ENCODE measurements around the gene AGFG2. TPM values are rescaled to one million over a fixed set of nuclear protein-coding genes. Genes with fewer than 3 reads are reported as not detected.

The AGFG2 gene
- total and polyA plus RNA-seq, 2 of the 4 experiments (the other 2 are of a cell fraction): 3.0 to 10.0 TPM

- Histone ChIP-seq H3K23ac (ENCODE audit: low read depth, low read length) (no peak overlapping the region), H3K79me1 (ENCODE audit: low read depth in 1 of 2, low read length in 2 of 2) (peaks cover 3 to 11% of the 10 kb centered on the region in 2 experiments; a peak in 3 of 4 replicates), H3K4me3 (ENCODE audit: insufficient read depth, low read depth, low read length) (no peak overlapping the region), H3K4me2 (ENCODE audit: low read depth, low read length) (no peak overlapping the region), H4K5ac (ENCODE audit: low read depth, low read length) (no peak overlapping the region), H2AK9ac (replicated peaks; ENCODE audit: low read depth, low read length, poor library complexity) (no peak overlapping the region), H3K4ac (ENCODE audit: low read depth, low read length) (no peak overlapping the region), H3K4me1 (ENCODE audit: control insufficient read depth, insufficient read depth, low read length) (peaks cover 6% of the 10 kb centered on the region), H2BK120ac (ENCODE audit: low read depth, low read length) (no peak overlapping the region), H3K9me1 (ENCODE audit: insufficient read depth, low read length) (peaks cover 6% of the 10 kb centered on the region), H4K91ac (ENCODE audit: insufficient read depth, low read depth, low read length) (no peak overlapping the region), H3K18ac (ENCODE audit: low read depth, low read length) (no peak overlapping the region), H3K14ac (replicated peaks; ENCODE audit: low read depth, low read length) (no peak overlapping the region), H4K20me1 (ENCODE audit: insufficient read depth, low read length) (no peaks in the 10 kb centered on the region), H2BK15ac (ENCODE audit: low read depth, low read length) (no peak overlapping the region), H3K56ac (ENCODE audit: extremely low read depth, insufficient read depth, low read length) (no peak overlapping the region), H3K27me3 (ENCODE audit: control insufficient read depth, insufficient read depth, low read length) (no peaks in the 10 kb centered on the region), H3K9ac (ENCODE audit: low read depth, low read length) (no peak overlapping the region), H3K36me3 (ENCODE audit: control insufficient read depth, insufficient read depth, low read length) (peaks cover 12% of the 10 kb centered on the region; the same call in 1 of the 2 replicates), H2AFZ (replicated peaks; ENCODE audit: low read length, poor library complexity) (no peak overlapping the region), H2BK5ac (ENCODE audit: low read depth, low read length, poor library complexity, severe bottlenecking) (no peak overlapping the region), H2BK20ac (ENCODE audit: low read depth, low read length) (no peak overlapping the region), H4K8ac (ENCODE audit: low read depth in 2 of 2, low read length in 2 of 2) (no peak overlapping the region), H2AK5ac (ENCODE audit: low read depth, low read length) (no peak overlapping the region), H3K27ac (ENCODE audit: insufficient read depth, low read length) (no peak overlapping the region), H3K9me3 (ENCODE audit: control insufficient read depth, insufficient read depth, low read length) (no peaks in the 10 kb centered on the region)
- ChIA-PET CTCF (no interaction called here), POLR2A (ENCODE audit: unreplicated experiment) (no interaction called here)
- intact Hi-C loops (cut with micrococcal nuclease) (no loop called here), in situ Hi-C loops (cut with MboI; ENCODE audit: low sequenced_read_pairs) (no loop called here), dilution Hi-C loops (cut with HindIII; ENCODE audit: low sequenced_read_pairs, unreplicated experiment) (no loop called here)
- DNase-seq (no peak), ATAC-seq (ENCODE audit: low read depth) (no peak)
- BruUV-seq (replicated peaks): no TSS peak
- TF ChIP-seq BHLHE40 (IDR thresholded peaks at IDR 0.05; ENCODE audit: low read depth, low read length) (no peak), MAFK (IDR thresholded peaks at IDR 0.05; ENCODE audit: low read depth, low read length) (no peak), RAD21 (IDR thresholded peaks at IDR 0.05; ENCODE audit: low read length) (no peak), MXI1 (IDR thresholded peaks at IDR 0.05; ENCODE audit: borderline replicate concordance, low read depth, low read length) (no peak), USF2 (IDR thresholded peaks at IDR 0.05; ENCODE audit: low read depth, low read length) (no peak), CHD1 (IDR thresholded peaks at IDR 0.05; ENCODE audit: low read depth, low read length) (no peak), SMC3 (IDR thresholded peaks at IDR 0.05; ENCODE audit: low read depth, low read length) (no peak), CTCF (conservative IDR thresholded peaks at IDR 0.05; ENCODE audit: low read depth, low read length) (no peak), ELK1 (IDR thresholded peaks at IDR 0.05; ENCODE audit: borderline replicate concordance, low read depth, low read length) (no peak)
- WGBS, 2 experiments (ENCODE audit: extremely low coverage in 2 of 2, insufficient read length in 1 of 2): no CpG with 5 or more reads among the region's 3 CpGs
These were observed 14.0 kb downstream of the AGFG2 start for GRCh38 chr7:100553032-100553431.
